Stomach (tissue), 9 donors: Measurements from ENCODE around the gene PEX10. TPM values are rescaled to one million over a fixed set of nuclear protein-coding genes. Genes with fewer than 3 reads are reported as not detected.

Source experiments
- DNase-seq, 2 donors: peaks; one replicate each; pipeline versions ENCODE4 v3.0.0 to v3.0.0-alpha.2; 2013 to 2019
- H3K27ac ChIP-seq, 5 donors: fragments of 200-600 bp in 4 of 5; sonication (generic) in 4 of 5; one replicate each; pipeline ENCODE4 v1.5.1; 2013 to 2019; ENCODE audit warnings: mild to moderate bottlenecking in 1 of 5, moderate library complexity in 1 of 5
- H3K27me3 ChIP-seq, 3 donors: fragments of 200-600 bp; sonication (generic); one replicate each; pipeline ENCODE4 v1.5.1; 2017 to 2019; ENCODE audit warnings: mixed run types in 1 of 3
- H3K36me3 ChIP-seq, 4 donors: fragments of 200-600 bp; sonication (generic); 1 replicate in 3 of 4; 2 replicates in 1 of 4; pipeline ENCODE4 v1.5.1; 2016 to 2019
- H3K4me1 ChIP-seq, 4 donors: fragments of 200-600 bp; sonication (generic); one replicate each; pipeline ENCODE4 v1.5.1; 2016 to 2019
- H3K4me3 ChIP-seq, 4 donors: fragments of 200-600 bp; sonication (generic) in 3 of 4; one replicate each; pipeline ENCODE4 v1.5.1; 2016 to 2019; ENCODE audit warnings: mild to moderate bottlenecking in 1 of 4
- H3K9me3 ChIP-seq, 4 donors: fragments of 200-600 bp; sonication (generic); one replicate each; pipeline ENCODE4 v1.5.1; 2016 to 2019
- CTCF ChIP-seq, 7 experiments: fragments of 450-650 bp in 4 of 7; fragments of 200-600 bp in 3 of 7; sonication (generic) in 3 of 7; IDR thresholded peaks; one replicate each; pipeline ENCODE4 v1.5.1; 2016 to 2019; ENCODE audit warnings: antibody characterized with exemption in 7 of 7, control low read depth in 2 of 7, mild to moderate bottlenecking in 1 of 7
- EP300 ChIP-seq: sonication (generic); formaldehyde crosslinking; IDR thresholded peaks from one replicate; pipeline ENCODE4 v1.6.1; 2017; ENCODE audit warnings: antibody characterized with exemption
- POLR2A ChIP-seq, 4 donors: fragments of 450-650 bp; IDR thresholded peaks; one replicate each; pipeline ENCODE4 v1.6.1; 2016; ENCODE audit warnings: antibody characterized with exemption in 4 of 4, control low read depth in 2 of 4, mild to moderate bottlenecking in 1 of 4, moderate library complexity in 1 of 4
- POLR2AphosphoS5 ChIP-seq, 3 donors: sonication (generic); formaldehyde crosslinking; IDR thresholded peaks; one replicate each; pipeline ENCODE4 v1.6.1; 2016; ENCODE audit warnings: antibody characterized with exemption in 3 of 3
- WGBS, 5 donors: extraction: QIAGEN DNeasy Blood & Tissue Kit in 3 of 5; methylation state at CpG; one replicate each; pipeline versions ENCODE4 v1.1.5 to v1.1.7; 2013 to 2018; 5-methylcytosine and 5-hydroxymethylcytosine counted together
- intact Hi-C: fragments of 100-400 bp; cut with DNase I; formaldehyde crosslinking; loops from one replicate; pipeline ENCODE4 v1.15.1; 2023; ENCODE audit warnings: low total_unique reads
- polyA plus RNA-seq, 3 donors: library from polyadenylated mRNA; stranded (reverse); fragments of 200-250 nt; gene quantifications; one replicate each; pipeline ENCODE4 v1.2.3, GENCODE V29; 2013
- total RNA-seq, 5 donors: library from RNA; depleted of rRNA; stranded (reverse); fragments of >200 nt; gene quantifications; one replicate each; pipeline versions ENCODE4 v1.1.0 to v1.2.3, GENCODE V29; 2014 to 2016
- donor health status: healthy with polysubstance abuse.
- donor health status: Bipolar disorder and iron deficiency.
- donor health status: healthy.

PEX10 gene
- total and polyA plus RNA-seq, 8 donors, result 0.87 to 27.2 (median 15.7) TPM

- H3K9me3 ChIP-seq, result no peaks in the 10 kb centered on the region
- H3K36me3 ChIP-seq, result peaks cover 30 to 62% (median 56%) of the 10 kb centered on the region in 4 donors
- intact Hi-C loops, result no loop called here
- H3K4me1 ChIP-seq, result peaks cover 38 to 60% (median 49%) of the 10 kb centered on the region in 4 donors
- 87 to 93% (median 88%) methylated on average over 5 to 7 of the region's 7 CpGs for WGBS, 5 donors
- TF ChIP-seq CTCF (IDR thresholded peaks at IDR 0.05) (no peak), POLR2AphosphoS5 (IDR thresholded peaks at IDR 0.05) (no peak), EP300 (no peak), POLR2A (IDR thresholded peaks at IDR 0.05) (no peak)
- H3K4me3 ChIP-seq, result peak overlapping the region in 1 of 4 donors; percentile 100
- no peak for DNase-seq
- H3K27ac ChIP-seq, result peak overlapping the region in 3 of 5 donors; percentile 27 to 32 (median 30)
- H3K27me3 ChIP-seq, result no peaks in the 10 kb centered on the region
Measured at GRCh38 chr1:2394220-2394619, 18.1 kb downstream of the PEX10 start.

GRCh38 chr1:2393471-2393877, 18.9 kb downstream of the PEX10 start:
- Histone ChIP-seq H3K4me1 (peaks cover 38 to 56% (median 49%) of the 10 kb centered on the region in 4 donors), H3K27me3 (no peaks in the 10 kb centered on the region), H3K36me3 (peaks cover 24 to 54% (median 48%) of the 10 kb centered on the region in 4 donors), H3K9me3 (no peaks in the 10 kb centered on the region), H3K27ac (peak overlapping the region in 4 of 5 donors; percentile 29 to 88 (median 42)), H3K4me3 (peak overlapping the region in 3 of 4 donors; percentile 82 to 100 (median 94))
- TF ChIP-seq EP300 (no peak), POLR2AphosphoS5 (IDR thresholded peaks at IDR 0.05) (peak in 1 of 3 donors; percentile 15)
- 36 to 67% (median 43%) methylated on average over 9 of the region's 9 CpGs for WGBS, 5 donors
- DNase-seq, result peak in 1 of 2 donors; percentile 62
- intact Hi-C loops, result no loop called here

GRCh38 chr1:2392686-2393085, 19.7 kb downstream of the PEX10 start:
- Histone ChIP-seq H3K4me3 (peak overlapping the region; percentile 82 to 100 (median 94)), H3K36me3 (peaks cover 17 to 52% (median 44%) of the 10 kb centered on the region in 4 donors), H3K4me1 (peaks cover 38 to 56% (median 49%) of the 10 kb centered on the region in 4 donors), H3K9me3 (no peaks in the 10 kb centered on the region), H3K27ac (peak overlapping the region in 4 of 5 donors; percentile 88 to 99 (median 91)), H3K27me3 (no peaks in the 10 kb centered on the region)
- no peak for DNase-seq
- WGBS, 5 donors, result 33 to 48% (median 35%) methylated on average over 16 of the region's 16 CpGs
- TF ChIP-seq POLR2A (IDR thresholded peaks at IDR 0.05) (no peak), CTCF (IDR thresholded peaks at IDR 0.05) (no peak), EP300 (no peak), POLR2AphosphoS5 (IDR thresholded peaks at IDR 0.05) (no peak)
- intact Hi-C loops, result no loop called here

GRCh38 chr1:2391931-2392509, 20.3 kb downstream of the PEX10 start:
- no peaks in the 10 kb centered on the region for H3K9me3 ChIP-seq
- H3K27ac ChIP-seq, result peak overlapping the region; percentile 88 to 99 (median 92)
- peak overlapping the region; percentile 82 to 100 (median 94) for H3K4me3 ChIP-seq
- peak in 1 of 2 donors; percentile 38 for DNase-seq
- no peaks in the 10 kb centered on the region for H3K27me3 ChIP-seq
- intact Hi-C loops, result no loop called here
- peaks cover 38 to 55% (median 49%) of the 10 kb centered on the region in 4 donors for H3K4me1 ChIP-seq
- TF ChIP-seq CTCF (IDR thresholded peaks at IDR 0.05), result no peak
- TF ChIP-seq EP300, result no peak
- TF ChIP-seq POLR2A (IDR thresholded peaks at IDR 0.05), result no peak
- no peak for TF ChIP-seq POLR2AphosphoS5 (IDR thresholded peaks at IDR 0.05)
- WGBS, 5 donors, result 0% methylated on average over 23 to 62 of the region's 62 CpGs
- peaks cover 11 to 52% (median 43%) of the 10 kb centered on the region in 4 donors for H3K36me3 ChIP-seq
